ENCODE measurements around the gene DMKN. TPM values are rescaled to one million over a fixed set of nuclear protein-coding genes. Genes with fewer than 3 reads are reported as not detected.

Gene DMKN
- total RNA-seq, 1 donor from 2014 or later: 161 TPM

Other genes starting within 250 kb of the DMKN start
- gene USF2, start 244.7 kb downstream of the DMKN start, total RNA-seq: 135 to 154 TPM (median 137 TPM) in 3 replicates
- gene HAMP, start 231.1 kb downstream of the DMKN start, total RNA-seq: 1.2 to 1.6 TPM (median 1.4 TPM) in 3 replicates
- 19.2 to 26.1 TPM (median 22.7 TPM) in 3 replicates for gene MAG, start 221.5 kb downstream of the DMKN start, total RNA-seq
- 54.6 to 59.9 TPM (median 56.3 TPM) in 3 replicates for gene CD22, start 184.5 kb downstream of the DMKN start, total RNA-seq
- gene FFAR1, start 165.7 kb downstream of the DMKN start, total RNA-seq: 0.96 to 1.3 TPM (median 1.2 TPM) in 3 replicates
- gene FFAR3, start 155.2 kb downstream of the DMKN start, total RNA-seq: 0.27 to 0.31 TPM in 2 of 3 replicates, not detected in the other
- gene GPR42, start 142.6 kb downstream of the DMKN start, total RNA-seq: not detected in 3 replicates
- not detected in 3 replicates for gene FFAR2, start 65.4 kb downstream of the DMKN start, total RNA-seq
- gene KRTDAP, start 23.2 kb downstream of the DMKN start, total RNA-seq: 1.9 to 3.3 TPM (median 2.5 TPM) in 3 replicates
- 0.32 to 0.49 TPM (median 0.47 TPM) in 3 replicates for gene SBSN, start 14.7 kb upstream of the DMKN start, total RNA-seq
- gene GAPDHS, start 19.8 kb upstream of the DMKN start, total RNA-seq: not detected in 3 replicates
- 82.2 to 82.7 TPM (median 82.3 TPM) in 3 replicates for gene TMEM147, start 32.0 kb upstream of the DMKN start, total RNA-seq
- gene ATP4A, start 50.0 kb upstream of the DMKN start, total RNA-seq: 0.11 to 0.22 TPM (median 0.16 TPM) in 3 replicates
- not detected in 3 replicates for gene PMIS2, start 72.5 kb upstream of the DMKN start, total RNA-seq
- gene HAUS5, start 99.1 kb upstream of the DMKN start, total RNA-seq: 28.7 to 33.8 TPM (median 29.0 TPM) in 3 replicates
- 63.7 to 70.6 TPM (median 66.4 TPM) in 3 replicates for gene RBM42, start 115.4 kb upstream of the DMKN start, total RNA-seq
- gene ETV2, start 128.1 kb upstream of the DMKN start, total RNA-seq: 1.4 to 2.1 TPM (median 1.5 TPM) in 3 replicates
- gene COX6B1, start 134.7 kb upstream of the DMKN start, total RNA-seq: 273 to 293 TPM (median 284 TPM) in 3 replicates
- gene UPK1A, start 152.9 kb upstream of the DMKN start, total RNA-seq: 1.8 to 2.3 TPM (median 2.0 TPM) in 3 replicates
- gene ZBTB32, start 190.9 kb upstream of the DMKN start, total RNA-seq: not detected in 3 replicates
- gene KMT2B, start 204.4 kb upstream of the DMKN start, total RNA-seq: 60.6 to 62.7 TPM (median 61.8 TPM) in 3 replicates
- gene IGFLR1, start 228.8 kb upstream of the DMKN start, total RNA-seq: 2.7 to 3.2 TPM (median 2.8 TPM) in 3 replicates
- 39.4 to 42.5 TPM (median 42.4 TPM) in 3 replicates for gene U2AF1L4, start 231.8 kb upstream of the DMKN start, total RNA-seq
- 45.2 to 54.9 TPM (median 45.7 TPM) in 3 replicates for gene PSENEN, start 232.0 kb upstream of the DMKN start, total RNA-seq
- 11.8 to 12.9 TPM (median 12.0 TPM) in 3 replicates for gene LIN37, start 234.9 kb upstream of the DMKN start, total RNA-seq
- gene HSPB6, start 243.4 kb upstream of the DMKN start, total RNA-seq: 18.8 to 21.7 TPM (median 20.3 TPM) in 3 replicates
- 45.1 to 50.5 TPM (median 46.6 TPM) in 3 replicates for gene PROSER3, start 244.5 kb upstream of the DMKN start, total RNA-seq

All from mesothelial cell of epicardium (in vitro differentiated cells).